CMK (cell line): Measurements from ENCODE around the gene BORCS5.
"Not testable (repeated sequence)": the region's sequence is repeated elsewhere in the genome, so short reads cannot be mapped to it uniquely, and the experiment has no call there.

Experiments
- DNase-seq: peaks from one replicate; pipeline ENCODE4 v3.0.0-alpha.2; 2010; ENCODE audit warnings: low read depth

Gene BORCS5

DNA sequence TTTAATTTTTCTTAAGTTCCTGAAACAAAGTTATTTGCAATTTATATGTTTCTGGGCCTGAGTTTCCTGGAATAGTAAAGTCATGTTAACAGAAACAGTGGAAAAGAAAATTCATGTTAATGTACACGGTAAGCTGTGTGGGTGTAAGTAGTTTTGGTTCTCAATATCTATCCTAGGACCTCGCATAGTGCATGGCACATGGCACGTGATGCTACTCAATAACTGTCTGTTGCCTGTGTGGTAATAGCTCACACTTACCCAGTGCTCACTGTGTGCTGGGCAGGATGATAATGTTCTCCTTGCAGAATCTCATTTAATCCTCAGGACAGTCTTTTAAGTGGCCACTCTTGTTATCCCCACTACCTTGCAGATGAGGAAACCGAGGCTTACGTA is 105.0 kb downstream of the BORCS5 start:
- DNase-seq, result no peak

DNA sequence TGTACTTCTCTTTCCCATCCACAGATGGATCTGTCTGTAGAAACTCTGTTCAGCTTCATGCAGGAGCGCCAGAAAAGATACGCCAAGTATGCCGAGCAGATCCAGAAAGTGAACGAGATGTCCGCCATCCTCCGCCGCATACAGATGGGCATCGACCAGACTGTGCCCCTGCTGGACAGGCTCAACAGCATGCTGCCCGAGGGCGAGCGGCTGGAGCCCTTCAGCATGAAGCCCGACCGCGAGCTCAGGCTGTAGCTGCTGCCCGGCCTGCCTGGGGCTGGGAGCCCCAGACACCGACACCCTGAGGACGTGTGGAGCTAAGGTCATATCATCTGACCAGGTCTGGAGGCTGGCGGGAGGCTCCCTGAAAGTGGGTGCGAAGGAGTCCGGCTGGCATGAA is 108.6 kb downstream of the BORCS5 start:
- DNase-seq, result no peak

DNA sequence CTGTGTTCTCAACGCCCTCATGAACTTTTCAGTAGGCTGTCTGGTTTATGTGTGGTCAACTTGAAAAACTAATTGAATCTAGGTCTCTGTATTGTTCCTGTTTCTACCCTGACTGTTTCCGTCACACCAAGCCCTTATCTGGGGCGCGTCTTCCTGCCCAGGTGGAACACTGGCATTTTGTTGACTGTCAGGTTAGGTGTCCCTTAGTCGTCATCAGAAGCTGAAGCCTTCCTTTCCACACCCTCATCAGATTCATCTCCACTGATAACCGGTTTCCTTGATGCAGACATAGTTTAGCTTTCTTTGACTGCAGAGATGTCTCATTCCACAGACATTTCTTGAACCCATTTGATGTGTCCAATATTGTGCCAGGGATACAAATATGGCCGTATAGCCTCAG is 109.3 kb downstream of the BORCS5 start:
- DNase-seq, result no peak

DNA sequence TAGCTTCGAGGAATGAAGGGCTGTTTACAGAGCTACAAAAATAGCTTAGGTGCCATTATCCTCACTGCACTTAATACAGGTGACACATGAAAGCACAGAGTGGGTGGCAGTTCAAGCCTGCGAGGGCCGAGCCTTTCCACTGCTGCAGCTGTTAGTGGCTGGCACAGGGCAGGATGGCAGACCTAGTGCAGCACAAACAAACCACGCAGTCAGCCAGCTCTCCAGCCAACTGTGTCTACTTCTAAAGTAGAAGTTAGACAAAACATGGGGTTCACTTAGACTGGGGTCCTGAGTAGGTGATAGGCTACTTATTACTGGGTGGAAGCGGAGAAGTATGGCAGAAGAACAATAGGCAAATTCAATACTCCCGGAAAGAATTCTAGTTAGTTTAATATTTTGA is 110.4 kb downstream of the BORCS5 start:
- DNase-seq, result no peak

DNA sequence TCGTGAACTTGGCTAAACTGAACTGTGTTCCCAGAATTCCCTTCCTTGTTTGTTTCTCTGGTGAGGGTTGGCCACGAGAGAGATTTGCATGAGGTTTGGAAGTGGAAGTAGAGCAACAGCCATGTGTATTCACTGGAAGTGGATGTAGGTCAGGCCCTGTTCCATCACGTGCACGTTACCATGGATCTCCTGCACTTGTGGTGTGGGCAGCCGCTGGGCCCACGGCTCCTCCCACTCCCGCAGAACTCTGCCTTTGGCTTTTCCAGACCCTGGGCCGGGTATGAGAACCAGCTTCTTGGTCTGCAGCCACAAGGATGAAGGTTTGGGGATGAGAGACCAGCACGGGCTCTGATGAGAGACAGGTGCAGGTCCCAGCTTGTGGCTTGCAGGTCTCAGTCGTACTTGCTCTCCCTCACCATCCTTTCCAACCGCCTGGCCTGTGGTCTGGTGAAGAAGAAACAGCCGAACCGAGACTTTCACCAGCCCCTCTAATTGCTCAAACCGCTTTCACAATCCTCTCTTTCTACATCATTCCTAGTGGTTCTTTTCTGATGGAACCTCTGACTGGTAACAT is 110.9 kb downstream of the BORCS5 start:
- DNase-seq, result no peak

DNA sequence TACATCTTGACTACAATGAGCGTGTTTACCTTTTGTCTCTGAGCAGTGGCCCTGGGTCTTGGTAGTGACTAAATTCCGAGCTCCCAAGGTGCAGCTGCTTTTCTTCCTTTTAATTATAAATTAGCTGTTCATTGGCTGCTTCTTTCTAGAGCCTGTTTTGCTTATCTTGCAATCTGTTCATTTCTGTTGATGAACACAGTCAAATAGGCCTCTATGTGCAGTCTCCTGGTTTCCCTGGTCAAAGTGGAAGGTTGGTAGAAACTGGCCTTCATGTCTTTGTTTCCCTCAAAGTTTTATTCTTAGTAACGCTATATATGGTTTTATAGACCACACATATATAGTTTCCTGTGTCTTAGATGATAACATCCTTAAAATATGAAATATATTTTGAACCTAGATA is 111.7 kb downstream of the BORCS5 start:
- no peak for DNase-seq

DNA sequence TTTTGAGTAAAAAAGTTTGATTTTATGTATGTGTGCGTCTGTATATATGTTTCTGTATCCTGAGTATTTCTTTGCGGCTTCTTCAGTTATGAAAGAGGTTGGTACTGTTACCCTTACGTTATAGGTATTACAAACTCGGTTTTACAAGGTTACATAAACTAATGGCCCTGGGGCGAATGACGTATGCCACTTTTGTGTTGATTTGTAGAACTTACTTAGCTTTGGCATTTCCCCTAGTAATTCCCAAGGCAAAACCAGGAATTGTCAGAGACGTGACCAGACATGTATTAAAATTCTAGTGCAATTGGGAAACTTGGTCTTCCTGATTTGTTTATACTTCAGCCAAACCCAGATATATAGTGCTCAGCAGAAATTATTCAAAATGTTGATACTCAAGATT is 112.5 kb downstream of the BORCS5 start:
- no peak for DNase-seq

DNA sequence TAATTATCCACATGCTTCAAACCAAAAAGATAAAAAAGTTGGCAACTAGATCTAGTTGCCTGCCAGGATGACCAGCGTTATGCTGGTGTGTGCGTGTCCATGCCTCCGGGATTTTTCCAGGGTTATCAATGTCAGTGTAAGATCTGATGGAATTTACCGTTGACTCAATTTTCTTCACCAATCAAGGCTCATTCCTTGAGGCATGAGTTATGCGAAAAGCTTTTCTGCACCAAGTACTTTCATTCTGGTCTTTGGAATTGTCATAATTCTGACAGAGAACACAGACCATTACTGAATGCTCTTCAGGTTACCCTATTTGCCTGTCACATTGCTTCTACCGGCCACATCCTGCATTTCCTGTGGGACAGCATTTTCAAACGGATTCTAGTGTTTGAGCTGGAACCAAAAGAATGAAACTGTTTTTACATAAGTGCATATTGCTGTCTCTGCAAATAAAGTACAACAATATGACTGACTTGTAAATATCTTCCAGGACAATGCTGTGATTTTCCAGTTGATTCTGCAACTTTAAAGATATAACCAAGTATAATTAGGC is 114.0 kb downstream of the BORCS5 start:
- DNase-seq, result no peak

DNA sequence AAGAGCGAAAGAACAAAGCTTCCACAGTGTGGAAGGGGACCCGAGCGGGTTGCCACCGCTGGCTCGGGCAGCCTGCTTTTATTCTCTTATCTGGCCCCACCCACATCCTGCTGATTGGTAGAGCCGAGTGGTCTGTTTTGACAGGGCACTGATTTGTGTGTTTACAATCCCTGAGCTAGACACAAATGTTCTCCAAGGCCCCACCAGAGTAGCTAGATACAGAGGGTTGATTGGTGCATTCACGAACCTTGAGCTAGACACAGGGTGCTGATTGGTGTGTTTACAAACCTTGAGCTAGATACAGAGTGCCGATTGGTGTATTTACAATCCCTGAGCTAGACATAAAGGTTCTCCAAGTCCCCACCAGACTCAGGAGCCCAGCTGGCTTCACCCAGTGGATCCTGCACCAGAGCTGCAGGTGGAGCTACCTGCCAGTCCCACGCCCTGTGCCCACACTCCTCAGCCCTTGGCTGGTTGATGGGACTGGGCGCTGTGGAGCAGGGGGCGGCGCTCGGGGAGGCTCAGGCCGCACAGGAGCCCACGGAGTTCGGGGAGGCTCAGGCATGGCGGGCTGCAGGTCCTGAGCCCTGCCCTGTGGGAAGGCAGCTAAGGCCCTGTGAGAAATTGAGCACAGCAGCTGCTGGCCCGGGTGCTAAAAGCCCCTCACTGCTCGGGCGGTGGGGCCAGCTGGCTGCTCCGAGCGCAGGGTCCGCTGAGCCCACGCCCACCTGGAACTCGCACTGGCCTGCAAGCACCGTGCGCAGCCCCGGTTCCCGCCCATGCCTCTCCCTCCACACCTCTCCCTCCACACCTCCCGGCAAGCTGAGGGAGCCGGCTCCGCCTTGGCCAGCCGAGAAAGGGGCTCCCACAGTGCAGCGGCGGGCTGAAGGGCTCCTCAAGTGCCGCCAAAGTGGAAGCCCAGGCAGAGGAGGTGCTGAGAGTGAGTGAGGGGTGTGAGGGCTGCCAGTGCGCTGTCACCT is 115.4 kb downstream of the BORCS5 start:
- not testable (repeated sequence) for DNase-seq

DNA sequence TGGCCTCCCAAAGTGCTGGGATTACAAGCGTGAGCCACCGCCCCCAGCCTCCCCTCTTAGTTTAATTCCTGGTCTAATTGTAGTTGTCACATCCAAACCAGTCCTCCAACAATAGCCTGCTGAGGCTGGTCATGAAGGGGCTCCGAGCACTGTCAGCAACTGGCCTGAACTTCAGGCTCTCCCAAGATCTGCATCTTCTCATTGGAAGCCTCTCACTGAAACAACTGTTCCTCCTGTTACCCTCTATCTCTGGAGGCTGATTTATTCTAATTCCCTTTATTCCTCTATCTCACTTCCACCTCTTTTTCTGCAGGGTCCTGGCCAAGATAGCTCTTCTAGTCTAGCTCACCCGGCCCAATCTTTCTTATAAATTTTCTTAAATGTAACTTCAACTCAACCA is 116.3 kb downstream of the BORCS5 start:
- no peak for DNase-seq

DNA sequence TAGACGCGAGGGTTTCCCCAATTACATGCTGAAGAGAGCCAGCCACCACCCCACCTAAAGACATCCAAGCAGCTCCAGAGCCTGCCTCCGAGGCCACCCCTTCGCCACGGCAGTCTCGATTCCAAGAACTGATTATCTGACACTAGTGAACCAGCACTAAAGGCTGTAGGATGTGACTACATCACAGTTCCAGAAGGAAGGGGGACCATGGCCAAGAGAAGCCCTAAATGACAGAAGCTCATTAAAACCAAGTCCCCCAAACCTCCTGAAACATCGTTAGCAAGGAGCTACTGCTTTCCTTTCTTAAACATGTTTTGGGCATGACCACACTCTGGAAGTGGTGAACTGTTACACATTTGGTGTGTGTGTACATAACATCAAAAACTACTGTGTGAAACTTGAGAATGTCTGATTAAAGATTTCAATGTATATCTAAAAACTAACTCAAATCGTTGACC is 117.6 kb downstream of the BORCS5 start:
- DNase-seq, result no peak

DNA sequence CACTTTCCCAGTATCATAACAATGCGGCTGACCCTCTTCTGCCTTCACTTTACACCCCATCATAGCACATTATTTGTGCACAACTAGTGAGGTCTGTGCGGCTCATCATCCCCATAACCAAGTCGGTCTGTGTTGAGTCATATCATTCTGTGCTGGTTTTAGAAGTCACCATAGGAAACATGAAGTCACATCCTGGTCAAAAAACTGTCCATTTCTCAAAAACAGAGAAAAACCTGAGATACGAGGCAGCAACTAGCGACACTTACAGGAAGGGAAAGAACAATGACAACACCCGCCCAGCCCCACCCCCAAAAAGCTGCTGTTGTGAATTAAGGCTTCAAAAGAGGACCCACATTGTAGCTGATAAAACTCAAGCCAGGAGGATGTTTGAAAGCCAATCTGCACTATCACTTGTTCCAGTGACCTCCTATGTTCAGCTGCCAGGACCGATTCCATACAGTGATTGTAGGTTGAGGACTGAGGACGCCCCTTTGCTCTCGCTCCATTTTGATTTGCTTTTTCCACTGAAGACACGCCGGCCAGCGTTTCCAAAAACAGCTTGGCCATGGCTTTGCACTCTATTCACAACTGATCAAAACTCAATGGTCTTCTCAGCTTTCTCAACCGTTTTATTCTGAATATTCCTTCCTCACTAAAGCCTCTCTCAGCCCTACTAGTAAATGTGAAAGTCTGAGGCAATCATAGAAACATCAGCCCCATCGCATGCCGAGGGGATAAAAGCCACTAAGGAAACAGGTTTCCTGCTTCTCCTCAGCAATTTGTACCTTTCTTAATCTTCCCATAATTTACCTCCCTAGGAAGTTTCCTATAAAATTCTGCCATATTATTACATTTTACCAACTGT is 118.3 kb downstream of the BORCS5 start:
- no peak for DNase-seq

DNA sequence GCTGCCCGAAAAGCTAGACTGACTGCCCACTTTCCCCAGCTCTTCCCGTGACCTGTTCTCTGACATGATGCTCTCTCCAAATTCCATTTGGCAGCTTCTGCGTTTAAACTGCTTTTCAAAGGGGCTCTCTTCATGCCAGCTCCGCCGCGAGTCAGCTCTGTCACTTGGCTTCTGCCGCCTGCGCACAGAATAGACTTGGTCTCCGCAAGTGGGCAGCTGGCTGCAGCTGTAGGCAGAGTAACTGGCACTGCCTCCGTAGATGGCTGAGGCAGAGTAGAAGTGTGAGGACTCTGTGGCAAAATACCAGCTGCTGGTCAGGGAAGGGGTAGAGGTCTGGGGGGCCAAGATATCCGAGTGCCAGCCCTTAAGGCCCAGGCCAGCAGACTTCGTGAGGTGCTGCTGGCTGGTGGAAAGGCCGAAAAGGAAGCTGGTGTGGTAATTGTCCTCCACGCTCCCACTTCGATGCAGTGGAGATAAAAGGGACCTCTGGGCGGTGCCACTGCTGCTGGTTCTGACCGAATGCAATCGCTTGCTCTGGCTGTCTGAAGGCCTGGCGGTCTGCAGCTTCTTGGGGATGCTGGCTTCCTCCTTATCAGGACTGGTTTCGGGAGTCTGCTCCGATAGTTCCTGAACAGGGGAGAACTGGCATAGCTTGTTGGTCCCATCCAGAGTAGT is 120.1 kb downstream of the BORCS5 start:
- no peak for DNase-seq

DNA sequence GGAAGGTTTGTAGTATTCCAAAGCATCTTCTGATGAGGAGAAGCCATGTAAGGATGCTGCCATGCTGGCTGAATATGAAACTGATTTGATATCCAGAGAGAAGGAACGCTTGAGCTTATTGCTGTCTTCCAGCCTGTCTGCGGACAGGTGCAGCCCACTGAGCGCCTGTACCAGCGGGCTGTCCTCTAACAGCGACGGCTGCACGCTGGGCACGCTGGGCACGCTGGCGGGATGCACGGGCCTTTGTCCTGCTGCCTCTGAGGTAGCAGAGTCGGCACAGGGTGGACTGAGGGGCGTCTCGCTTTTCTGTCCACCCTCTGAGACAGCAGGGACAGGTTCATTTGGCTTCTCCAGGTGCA is 120.6 kb downstream of the BORCS5 start:
- no peak for DNase-seq

DNA sequence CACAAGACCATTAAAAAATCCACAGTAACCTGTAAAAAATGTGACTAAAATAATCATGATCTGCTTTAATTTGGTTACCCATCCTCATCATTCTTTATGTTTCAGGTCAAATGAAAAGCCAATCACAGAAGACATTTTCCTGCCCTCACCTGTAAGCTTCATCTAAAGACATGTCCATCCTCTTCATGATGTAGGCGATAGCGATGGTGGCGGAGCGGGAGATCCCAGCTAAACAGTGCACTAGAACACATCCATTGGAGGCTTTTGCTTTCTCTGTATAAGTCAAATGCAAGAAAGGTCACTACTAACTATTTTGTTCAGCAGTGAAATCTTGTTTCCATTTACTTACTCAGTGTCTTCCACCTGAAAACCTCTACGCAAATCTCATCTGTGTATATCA is 123.2 kb downstream of the BORCS5 start:
- no peak for DNase-seq

DNA sequence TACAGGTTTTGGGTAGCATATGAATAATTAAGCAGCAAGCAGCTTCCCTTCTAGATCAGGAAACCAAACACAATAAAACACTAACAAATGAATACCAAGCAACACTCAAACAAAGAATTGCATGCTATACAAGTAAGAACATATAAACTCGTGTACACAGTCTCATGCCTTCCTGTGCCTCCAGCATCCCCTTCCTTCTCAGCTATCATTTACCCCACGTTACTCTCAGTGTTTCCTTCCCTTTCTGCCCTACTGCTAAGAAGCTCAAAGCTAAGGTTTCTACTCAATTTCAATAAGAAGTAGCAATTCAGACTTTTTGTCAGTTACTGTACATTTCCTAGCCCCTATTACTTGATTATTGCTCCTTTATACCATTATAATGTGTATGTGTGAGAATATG is 124.8 kb downstream of the BORCS5 start:
- no peak for DNase-seq

DNA sequence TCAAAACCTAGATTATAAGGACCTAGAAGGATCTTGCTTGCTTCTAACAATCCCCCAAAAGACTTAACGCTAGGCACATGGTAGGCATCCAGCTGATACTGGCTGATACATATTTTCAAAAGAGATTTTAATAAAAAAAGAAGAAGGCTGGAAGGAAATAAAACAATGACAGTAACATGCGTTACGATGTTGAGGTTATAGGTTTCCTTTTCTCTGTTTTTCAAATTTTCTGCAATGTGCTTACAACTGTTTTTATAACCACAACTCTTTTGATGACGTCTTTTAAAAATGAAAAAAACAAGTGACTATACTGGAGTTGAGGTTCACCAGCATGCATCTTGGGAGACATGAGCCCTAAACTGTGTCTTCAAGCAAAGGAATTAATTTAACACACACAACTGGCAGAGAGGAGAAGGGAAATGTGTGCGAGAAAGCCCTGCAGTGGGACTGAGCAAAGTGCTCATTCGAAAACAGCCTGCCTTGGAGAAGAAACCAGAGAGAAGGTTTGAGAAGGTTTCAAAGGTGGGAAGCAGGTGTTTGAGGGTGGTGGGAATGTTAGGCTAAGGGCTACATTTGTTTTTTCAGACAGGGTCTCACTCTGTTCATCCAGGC is 125.4 kb downstream of the BORCS5 start:
- no peak for DNase-seq

DNA sequence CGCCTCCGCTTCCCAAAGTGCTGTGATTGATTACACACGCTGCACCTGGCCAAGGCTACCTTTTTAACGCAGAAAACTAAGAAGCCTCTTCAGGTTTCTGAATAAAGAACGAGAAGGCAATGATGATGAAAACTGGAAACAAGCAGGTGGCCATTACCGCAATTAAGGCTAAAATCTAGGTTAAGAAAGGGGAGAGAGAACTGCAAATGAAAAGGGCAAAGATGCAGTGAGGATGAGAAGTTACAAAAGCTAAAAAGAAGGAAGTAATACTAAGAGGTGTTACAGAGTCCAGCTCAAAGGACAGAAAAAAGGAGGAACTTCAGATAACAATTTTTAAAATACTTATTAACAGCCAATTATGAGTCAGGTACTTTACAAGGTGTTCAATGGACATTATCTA is 126.1 kb downstream of the BORCS5 start:
- no peak for DNase-seq

DNA sequence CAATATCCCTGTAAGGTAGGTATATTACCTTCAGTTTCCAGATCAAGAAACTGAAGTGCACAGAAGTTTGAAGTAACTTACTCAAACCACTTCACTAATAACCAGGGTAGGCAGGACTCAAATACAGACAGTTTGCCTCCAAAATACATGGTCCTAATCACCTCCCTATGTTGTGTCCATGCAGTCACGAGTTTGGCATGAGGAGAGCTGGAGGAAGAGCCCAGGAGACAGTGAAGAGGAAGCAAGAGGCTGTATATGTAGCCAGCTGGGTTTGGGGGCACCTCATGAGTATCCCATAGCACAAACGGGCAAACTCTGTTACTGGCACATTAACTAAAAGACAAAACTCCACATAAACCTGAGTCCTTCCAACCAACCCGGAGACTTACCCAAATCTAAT is 126.6 kb downstream of the BORCS5 start:
- DNase-seq, result no peak

DNA sequence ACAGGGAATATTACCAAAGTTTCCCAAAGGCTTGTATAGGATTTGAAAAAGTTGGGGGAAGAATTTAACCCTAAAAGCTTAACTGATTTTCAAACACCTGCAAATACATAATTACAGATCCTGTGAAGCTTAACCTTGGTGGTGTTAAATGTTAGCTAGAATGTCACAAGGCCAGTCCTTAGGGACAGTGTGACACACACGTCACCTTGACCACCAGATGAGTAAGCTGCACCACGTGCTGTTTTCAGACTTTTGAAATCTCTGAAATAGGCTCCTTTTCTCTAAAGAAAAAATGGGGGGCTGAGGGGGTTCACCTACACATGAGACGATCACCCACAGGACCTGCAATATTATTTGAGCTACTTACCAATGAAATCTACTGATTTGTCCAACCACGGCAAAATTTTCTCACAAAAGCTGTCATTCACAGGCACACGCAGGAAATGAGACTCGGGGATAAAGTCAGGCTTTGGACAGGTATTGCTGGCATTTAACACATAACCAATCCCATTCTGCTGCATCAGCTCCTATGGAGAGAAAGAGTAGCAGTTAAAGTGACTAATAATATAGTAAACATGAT is 129.9 kb downstream of the BORCS5 start:
- no peak for DNase-seq

DNA sequence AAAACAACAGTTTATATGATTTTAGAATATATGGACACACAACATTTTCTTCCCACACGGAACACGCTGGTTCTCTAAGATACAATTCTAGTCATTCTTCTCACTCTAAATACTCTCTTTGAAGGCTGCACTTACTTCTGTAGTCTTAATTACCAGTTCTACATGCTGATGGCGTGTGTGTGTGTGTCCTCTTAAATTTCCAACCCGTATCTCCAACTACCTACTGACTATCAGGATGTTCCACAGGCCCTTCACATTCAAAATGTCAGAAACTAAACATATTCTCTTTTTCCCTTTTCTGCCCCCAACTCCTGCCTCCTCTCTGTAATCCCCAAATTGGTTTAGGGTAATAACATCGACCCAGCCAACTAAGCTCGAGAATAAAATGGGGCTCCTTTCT is 130.6 kb downstream of the BORCS5 start:
- DNase-seq, result no peak
